GM12865 (cell line): ENCODE results near the gene CHKB.

Source experiments
- DNase-seq: peaks from one replicate; pipeline ENCODE4 v3.0.0; 2010; ENCODE audit warnings: low read depth
- H3K4me3 ChIP-seq: 2 replicates; pipeline ENCODE4 v1.5.1; 2011; ENCODE audit warnings: mild to moderate bottlenecking, low read depth, low read length, control low read depth
- TF ChIP-seq, protein P1 (sequence below): IDR thresholded peaks from 2 replicates; pipeline ENCODE4 v1.5.1; 2011; ENCODE audit warnings: low read length, control low read depth, low read depth, inconsistent platforms; ENCODE audit not compliant: insufficient read depth; ENCODE audit errors: missing control alignments

CHKB gene

DNA sequence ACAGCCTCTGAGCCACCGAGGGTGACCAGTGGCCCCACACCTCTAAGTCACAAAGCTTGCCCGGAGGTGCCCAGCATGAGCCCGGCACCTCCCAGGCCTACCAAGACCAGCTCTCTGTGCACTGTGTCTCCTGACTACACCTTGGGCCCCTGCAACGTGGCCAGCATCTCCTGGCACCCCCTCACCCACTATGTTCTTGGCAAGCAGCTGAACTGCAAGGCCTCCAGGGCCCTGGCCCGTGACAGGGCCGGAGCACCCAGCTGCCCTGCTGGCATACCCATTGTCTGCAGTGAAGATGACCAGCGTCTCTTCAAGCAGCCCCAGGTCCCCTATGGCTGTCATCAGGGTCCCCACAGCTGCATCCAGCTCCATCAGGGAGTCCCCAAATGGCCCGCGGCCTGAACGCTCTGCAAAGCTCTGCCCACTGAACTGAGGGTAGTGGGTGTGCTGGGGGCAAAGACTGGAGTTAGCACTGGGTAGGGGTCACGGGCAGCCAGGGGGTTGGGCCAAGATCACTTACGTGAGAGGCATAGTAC is 43.7 kb upstream of the CHKB start:
- TF ChIP-seq, protein P1, sequence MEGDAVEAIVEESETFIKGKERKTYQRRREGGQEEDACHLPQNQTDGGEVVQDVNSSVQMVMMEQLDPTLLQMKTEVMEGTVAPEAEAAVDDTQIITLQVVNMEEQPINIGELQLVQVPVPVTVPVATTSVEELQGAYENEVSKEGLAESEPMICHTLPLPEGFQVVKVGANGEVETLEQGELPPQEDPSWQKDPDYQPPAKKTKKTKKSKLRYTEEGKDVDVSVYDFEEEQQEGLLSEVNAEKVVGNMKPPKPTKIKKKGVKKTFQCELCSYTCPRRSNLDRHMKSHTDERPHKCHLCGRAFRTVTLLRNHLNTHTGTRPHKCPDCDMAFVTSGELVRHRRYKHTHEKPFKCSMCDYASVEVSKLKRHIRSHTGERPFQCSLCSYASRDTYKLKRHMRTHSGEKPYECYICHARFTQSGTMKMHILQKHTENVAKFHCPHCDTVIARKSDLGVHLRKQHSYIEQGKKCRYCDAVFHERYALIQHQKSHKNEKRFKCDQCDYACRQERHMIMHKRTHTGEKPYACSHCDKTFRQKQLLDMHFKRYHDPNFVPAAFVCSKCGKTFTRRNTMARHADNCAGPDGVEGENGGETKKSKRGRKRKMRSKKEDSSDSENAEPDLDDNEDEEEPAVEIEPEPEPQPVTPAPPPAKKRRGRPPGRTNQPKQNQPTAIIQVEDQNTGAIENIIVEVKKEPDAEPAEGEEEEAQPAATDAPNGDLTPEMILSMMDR: no peak
- no peak overlapping the region for H3K4me3 ChIP-seq
- no peak for DNase-seq

DNA sequence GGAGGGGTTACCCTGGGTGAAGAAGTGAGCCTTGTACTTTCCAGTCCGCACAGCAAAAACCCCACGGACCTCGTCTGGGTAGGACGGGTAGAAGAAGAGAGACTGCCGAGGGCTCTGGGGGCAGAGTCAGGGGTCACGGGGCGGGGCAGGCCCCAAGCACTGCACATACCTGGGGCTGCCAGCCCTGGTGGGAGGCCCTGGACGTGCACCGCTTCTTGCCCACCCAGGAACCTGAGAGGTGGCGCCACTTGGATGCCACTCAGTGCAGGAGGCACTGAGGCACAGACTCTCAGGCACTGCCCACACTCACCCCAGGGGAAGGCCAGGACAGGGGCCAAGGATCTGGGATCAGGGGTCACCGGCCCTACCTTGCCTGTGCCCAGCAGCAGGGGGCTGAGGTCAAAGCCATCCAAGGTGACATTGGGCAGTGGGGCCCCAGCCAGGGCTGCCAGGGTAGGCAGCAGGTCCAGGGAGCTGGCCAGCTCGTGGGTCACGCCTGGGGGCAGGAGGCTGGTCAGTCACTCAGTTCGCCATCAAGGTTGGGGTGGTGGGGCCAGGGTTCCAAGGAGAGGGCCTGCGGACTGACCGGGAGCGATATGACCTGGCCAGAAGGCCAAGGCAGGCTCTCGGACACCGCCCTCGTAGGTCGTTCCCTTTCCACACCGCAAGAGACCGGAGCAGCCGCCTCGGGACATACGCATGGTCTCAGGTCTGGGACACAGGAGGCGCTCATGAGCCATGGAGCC is 43.1 kb upstream of the CHKB start:
- TF ChIP-seq, protein P1: no peak
- H3K4me3 ChIP-seq: no peak overlapping the region
- DNase-seq: no peak

DNA sequence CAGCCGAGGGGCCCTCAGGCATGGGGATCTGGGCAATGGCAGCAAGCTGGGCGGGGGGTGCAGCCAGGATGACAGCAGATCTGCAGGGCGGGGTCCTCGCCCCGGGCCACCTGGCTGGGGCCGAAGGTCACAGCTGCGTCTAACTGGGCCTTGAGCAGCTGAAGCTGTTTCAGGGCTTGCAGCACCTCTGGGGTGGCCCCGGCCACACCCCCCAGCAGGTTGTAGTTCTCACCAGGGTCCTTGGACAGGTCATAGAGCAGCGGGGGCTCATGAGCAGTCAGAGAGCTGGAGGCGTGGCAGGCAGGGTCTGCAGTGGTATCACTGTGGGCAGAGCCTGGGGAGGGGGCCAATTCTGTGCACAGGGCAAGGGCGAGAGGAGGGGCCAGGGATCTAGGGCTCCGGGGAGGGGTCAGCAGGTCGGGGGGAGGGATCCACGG is 42.5 kb upstream of the CHKB start:
- DNase-seq: no peak
- no peak overlapping the region for H3K4me3 ChIP-seq
- TF ChIP-seq, protein P1: no peak

DNA sequence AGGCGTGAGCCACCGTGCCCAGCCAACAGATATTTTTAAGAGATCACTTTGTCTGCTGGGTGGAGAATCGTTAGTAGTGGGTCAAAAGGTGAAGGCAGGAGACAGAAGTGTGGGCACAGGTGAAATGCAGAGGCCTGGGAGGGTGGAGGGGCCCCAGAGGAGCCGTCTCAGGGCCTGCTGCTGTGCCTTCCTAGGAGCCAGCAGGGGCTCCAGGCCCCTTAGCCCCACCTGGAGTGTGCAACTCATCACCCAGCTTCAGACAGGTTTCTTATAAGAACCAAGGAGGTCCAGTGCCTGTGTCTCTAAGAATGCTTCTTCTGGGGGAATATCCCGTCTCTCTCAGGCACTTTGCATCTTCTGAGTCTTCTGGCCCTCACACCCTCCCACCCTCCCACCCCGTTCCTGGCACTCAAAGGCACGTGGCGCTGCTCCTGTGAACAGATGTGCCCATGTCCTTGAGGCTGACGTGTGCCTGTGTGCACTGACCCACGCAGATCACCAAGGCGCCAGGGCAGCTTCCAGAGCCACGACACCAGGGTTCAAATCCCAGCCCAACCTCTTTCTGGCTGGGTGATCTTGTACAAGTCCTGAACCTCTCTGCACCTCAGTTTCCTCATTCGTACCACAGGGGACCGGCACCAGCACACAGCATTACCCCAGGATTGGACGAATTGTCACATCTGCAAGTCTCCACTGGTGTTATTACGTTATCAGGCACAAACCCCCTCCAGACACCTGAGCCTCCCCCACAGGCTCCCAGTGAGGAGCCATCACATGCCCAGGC is 41.9 kb upstream of the CHKB start:
- DNase-seq: no peak
- TF ChIP-seq, protein P1: no peak
- H3K4me3 ChIP-seq: no peak overlapping the region

DNA sequence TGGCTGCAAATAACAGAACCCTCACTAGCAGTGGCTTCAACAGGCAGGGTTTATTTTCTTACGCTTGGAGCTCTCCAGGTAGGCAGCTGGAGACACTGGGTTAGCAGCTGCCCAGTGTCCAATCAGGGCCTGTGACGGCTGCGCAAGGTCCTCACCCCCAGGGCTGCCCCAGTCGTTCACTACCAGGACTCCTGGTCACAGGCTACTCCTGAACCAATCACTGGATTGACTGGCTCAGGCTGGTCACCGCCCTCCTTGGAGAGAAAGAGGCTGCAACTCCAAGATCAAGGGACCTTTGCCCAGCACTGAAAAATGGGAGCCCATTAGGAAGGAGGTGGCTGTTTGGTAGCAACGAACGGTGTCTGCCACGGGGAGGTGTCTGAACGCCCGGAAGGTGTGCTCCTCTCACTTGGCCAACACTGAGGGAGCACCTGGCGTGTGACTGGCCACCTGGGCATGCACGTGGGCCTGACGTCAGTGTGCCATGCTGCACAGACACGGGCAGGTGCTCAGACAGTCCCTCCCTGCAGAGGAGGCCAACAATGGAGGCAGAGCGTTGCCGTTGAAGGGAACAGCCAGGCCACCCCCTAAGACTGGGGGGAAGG is 40.2 kb upstream of the CHKB start:
- TF ChIP-seq, protein P1: no peak
- H3K4me3 ChIP-seq: no peak overlapping the region
- no peak for DNase-seq

DNA sequence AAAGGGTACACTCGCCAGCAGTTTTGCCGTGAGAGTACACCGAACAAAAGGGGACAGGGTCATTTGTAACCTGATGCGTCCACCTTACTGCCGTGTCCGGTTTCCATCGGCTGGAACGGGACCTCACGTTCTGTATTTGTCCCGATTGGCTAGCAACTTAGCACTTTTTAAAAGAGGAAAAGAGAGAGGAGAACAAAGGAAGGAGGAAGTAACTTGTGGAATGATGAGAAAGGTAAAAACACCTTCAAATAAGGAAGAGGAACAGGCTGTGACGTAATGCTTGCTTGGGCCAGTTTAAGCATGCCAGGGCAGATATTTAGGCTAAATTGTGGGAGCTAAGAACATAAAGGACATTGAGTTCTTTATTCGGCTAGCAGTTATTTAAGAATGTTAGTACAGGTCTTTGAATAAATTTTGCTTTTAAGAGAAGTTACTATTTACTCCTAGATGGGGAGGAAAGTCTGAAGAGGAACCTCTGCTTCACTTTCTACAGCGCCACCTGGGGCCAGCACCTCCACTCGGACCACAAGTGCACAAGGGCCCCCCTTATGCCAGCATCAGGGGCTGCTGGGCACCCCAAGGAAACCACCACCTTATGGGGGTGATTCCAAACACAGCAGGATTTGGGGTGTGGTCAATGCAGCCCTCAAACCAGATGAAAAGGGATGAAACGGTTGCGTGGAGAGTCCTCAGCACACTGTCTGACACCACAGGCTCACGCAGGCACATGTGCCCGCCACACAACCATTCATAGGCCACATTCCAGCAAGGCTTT is 39.5 kb upstream of the CHKB start:
- H3K4me3 ChIP-seq: peak overlapping the region; percentile 50
- TF ChIP-seq, protein P1: peak; percentile 42
- DNase-seq: peak; percentile 50
